Ureter (tissue), 1 donor: ENCODE measurements around the gene GLI3. TPM values are rescaled to one million over a fixed set of nuclear protein-coding genes. Genes with fewer than 3 reads are reported as not detected.

Experiments
- DNase-seq: peaks from one replicate; pipeline ENCODE4 v3.0.0-alpha.2; 2020; ENCODE audit warnings: low spot score
- total RNA-seq: library from RNA; stranded (reverse); gene quantifications from one replicate; pipeline ENCODE4 v1.2.4, GENCODE V29; 2023
- donor health status: DM: yes; HTN: yes; CAD: no.

Gene GLI3
- total RNA-seq, 1 donor from 2014 or later: 28.8 TPM

- no peak for DNase-seq
Observed at GRCh38 chr7:42105554-42106358, 131.3 kb downstream of the GLI3 start.

GRCh38 chr7:42104694-42105093, 132.3 kb downstream of the GLI3 start:
- no peak for DNase-seq

- no peak for DNase-seq
Observed at GRCh38 chr7:42104231-42104630, 132.8 kb downstream of the GLI3 start.

- DNase-seq: no peak
Observed at GRCh38 chr7:42103456-42103855, 133.6 kb downstream of the GLI3 start.

- DNase-seq: no peak
Observed at GRCh38 chr7:42103020-42103419, 134.0 kb downstream of the GLI3 start.

GRCh38 chr7:42102301-42102700, 134.7 kb downstream of the GLI3 start:
- DNase-seq: no peak

GRCh38 chr7:42100156-42100508, 136.9 kb downstream of the GLI3 start:
- no peak for DNase-seq

GRCh38 chr7:42099470-42100155, 137.4 kb downstream of the GLI3 start:
- DNase-seq: no peak

- no peak for DNase-seq
Observed at GRCh38 chr7:42099066-42099465, 137.9 kb downstream of the GLI3 start.

- no peak for DNase-seq
Observed at GRCh38 chr7:42097752-42098151, 139.3 kb downstream of the GLI3 start.

- peak; percentile 50 for DNase-seq
Observed at GRCh38 chr7:42096681-42097561, 140.1 kb downstream of the GLI3 start.

- no peak for DNase-seq
Observed at GRCh38 chr7:42096268-42096667, 140.7 kb downstream of the GLI3 start.

GRCh38 chr7:42095791-42096190, 141.2 kb downstream of the GLI3 start:
- no peak for DNase-seq

- no peak for DNase-seq
Observed at GRCh38 chr7:42093349-42093905, 143.6 kb downstream of the GLI3 start.

- peak; percentile 60 for DNase-seq
Observed at GRCh38 chr7:42091461-42092291, 145.3 kb downstream of the GLI3 start.

- no peak for DNase-seq
Observed at GRCh38 chr7:42090806-42091205, 146.2 kb downstream of the GLI3 start.

- DNase-seq: no peak
Observed at GRCh38 chr7:42090056-42090455, 147.0 kb downstream of the GLI3 start.

GRCh38 chr7:42087616-42088015, 149.4 kb downstream of the GLI3 start:
- DNase-seq: no peak

GRCh38 chr7:42085531-42085930, 151.5 kb downstream of the GLI3 start:
- DNase-seq: no peak

GRCh38 chr7:42084263-42084662, 152.7 kb downstream of the GLI3 start:
- DNase-seq: no peak

- no peak for DNase-seq
Observed at GRCh38 chr7:42083284-42083683, 153.7 kb downstream of the GLI3 start.
